Endothelial cell of umbilical vein (primary cell): ENCODE results near the gene ERG. TPM values are rescaled to one million over a fixed set of nuclear protein-coding genes. Genes with fewer than 3 reads are reported as not detected.
A peak's percentile ranks its signal among the peaks of the same experiment; 100 is the strongest.

ENCODE experiments used
- BruUV-seq: library from RNA; stranded (reverse); fragments of 400-500 nt; replicated peaks from 2 replicates; lab custom pipeline; 2021; lab: Mats Ljungman, UMichigan
- CTCF ChIA-PET: fragments of 300-600, 350-600 bp; sonication (Branson Sonifier 250); formaldehyde crosslinking; loops from one replicate; lab custom pipeline; 2021; ENCODE audit warnings: antibody characterized with exemption, inconsistent platforms; lab: Charles Lee
- POLR2A ChIA-PET: fragments of 300-600, 350-600 bp; sonication (Branson Sonifier 250); formaldehyde crosslinking; loops from one replicate; lab custom pipeline; 2021; ENCODE audit warnings: antibody characterized with exemption, inconsistent platforms; lab: Charles Lee
- DNase-seq: peaks from one replicate; pipeline ENCODE4 v3.0.0-alpha.2; 2011; ENCODE audit warnings: low read depth, low spot score
- FAIRE-seq: peaks from 2 replicates; lab custom pipeline; 2011; peaks lifted over from hg19 to GRCh38; lab: Jason Lieb, UNC
- H2AFZ ChIP-seq: 2 replicates; pipeline ENCODE4 v1.6.0; 2012; ENCODE audit warnings: low read depth, low read length, control low read depth, inconsistent platforms
- H3K27ac ChIP-seq: 2 replicates; pipeline ENCODE4 v1.5.1; 2011; ENCODE audit warnings: low read depth, mild to moderate bottlenecking, control low read depth, low read length, moderate library complexity; ENCODE audit not compliant: insufficient read depth
- H3K27me3 ChIP-seq, 2 experiments: 2 replicates each; pipeline versions ENCODE4 v1.6.0 to v1.6.1; 2011; ENCODE audit warnings: low read length in 2 of 2, mixed read lengths in 1 of 2; ENCODE audit not compliant: control insufficient read depth in 2 of 2, insufficient read depth in 2 of 2
- H3K36me3 ChIP-seq, 2 experiments: 2 replicates in 1 of 2; 3 replicates in 1 of 2; pipeline ENCODE4 v1.5.1; 2011; ENCODE audit warnings: low read length in 2 of 2, mild to moderate bottlenecking in 1 of 2, moderate library complexity in 1 of 2; ENCODE audit not compliant: control insufficient read depth in 2 of 2, insufficient read depth in 2 of 2; ENCODE audit errors: extremely low read depth in 1 of 2
- H3K4me1 ChIP-seq: 3 replicates; pipeline ENCODE4 v1.5.1; 2011; ENCODE audit warnings: mild to moderate bottlenecking, low read length; ENCODE audit not compliant: control insufficient read depth, insufficient read depth; ENCODE audit errors: extremely low read depth
- H3K4me2 ChIP-seq: 2 replicates; pipeline ENCODE4 v1.6.1; 2011; ENCODE audit warnings: low read length, control low read depth, mixed read lengths; ENCODE audit not compliant: insufficient read depth
- H3K4me3 ChIP-seq, 3 experiments: fragments of 200-600 bp in 1 of 3; sonication (generic), shearing (Covaris generic) in 1 of 3; replicated peaks in 1 of 3; 2 replicates each; pipeline ENCODE4 v1.5.1; 2011 to 2016; ENCODE audit warnings: control low read depth in 3 of 3, low read length in 3 of 3, mild to moderate bottlenecking in 2 of 3, inconsistent platforms in 1 of 3, low read depth in 1 of 3, moderate library complexity in 1 of 3; ENCODE audit not compliant: insufficient read depth in 1 of 3
- H3K79me2 ChIP-seq: 2 replicates; pipeline ENCODE4 v1.6.0; 2012; ENCODE audit warnings: low read length, inconsistent platforms; ENCODE audit not compliant: control insufficient read depth, insufficient read depth
- H3K9ac ChIP-seq: replicated peaks from 2 replicates; pipeline ENCODE3; 2011; ENCODE audit warnings: low read length, control low read depth; ENCODE audit not compliant: insufficient read depth; ENCODE audit errors: extremely low read depth
- H3K9me1 ChIP-seq: replicated peaks from 3 replicates; pipeline ENCODE4 v1.6.0; 2011; ENCODE audit warnings: mild to moderate bottlenecking, low read length; ENCODE audit not compliant: control insufficient read depth, insufficient read depth; ENCODE audit errors: extremely low read depth
- H3K9me3 ChIP-seq: replicated peaks from 2 replicates; pipeline ENCODE4 v1.5.1; 2012; ENCODE audit warnings: low read length, inconsistent platforms; ENCODE audit not compliant: control insufficient read depth, insufficient read depth
- H4K20me1 ChIP-seq: replicated peaks from 2 replicates; pipeline ENCODE3; 2011; ENCODE audit warnings: mild to moderate bottlenecking, low read length; ENCODE audit not compliant: control insufficient read depth, insufficient read depth; ENCODE audit errors: extremely low read depth
- CTCF ChIP-seq, 2 donors: IDR thresholded peaks; 1 replicate in 1 of 2; 2 replicates in 1 of 2; pipeline ENCODE4 v1.5.1; 2011; ENCODE audit warnings: low read length in 2 of 2, mild to moderate bottlenecking in 2 of 2, moderate library complexity in 2 of 2, control low read depth in 1 of 2, inconsistent platforms in 1 of 2, low read depth in 1 of 2; ENCODE audit not compliant: insufficient read depth in 1 of 2; ENCODE audit errors: extremely low read depth in 1 of 2
- EZH2 ChIP-seq: IDR thresholded peaks from 2 replicates; pipeline ENCODE4 v1.6.1; 2012; ENCODE audit warnings: borderline replicate concordance, low read depth, mild to moderate bottlenecking, moderate library complexity, low read length, inconsistent platforms; ENCODE audit not compliant: severe bottlenecking
- FOS ChIP-seq: IDR thresholded peaks from 2 replicates; pipeline ENCODE4 v1.6.1; 2011; ENCODE audit warnings: mild to moderate bottlenecking, low read length, moderate library complexity, borderline replicate concordance; ENCODE audit not compliant: insufficient read depth
- GATA2 ChIP-seq: IDR thresholded peaks from 2 replicates; pipeline ENCODE4 v1.7.0; 2011; ENCODE audit warnings: low read depth, mild to moderate bottlenecking, moderate library complexity, mixed read lengths, low read length; ENCODE audit not compliant: insufficient read length, insufficient read depth
- JUN ChIP-seq: IDR thresholded peaks from 2 replicates; pipeline ENCODE4 v1.6.1; 2011; ENCODE audit warnings: borderline replicate concordance, low read depth; ENCODE audit not compliant: insufficient read length, insufficient read depth
- MAX ChIP-seq: IDR thresholded peaks from 2 replicates; pipeline ENCODE4 v1.6.1; 2011; ENCODE audit not compliant: insufficient read depth, insufficient read length
- MYC ChIP-seq: IDR thresholded peaks from one replicate; pipeline ENCODE4 v1.6.1; 2011; ENCODE audit warnings: mild to moderate bottlenecking, low read depth, low read length
- POLR2A ChIP-seq: IDR thresholded peaks from 2 replicates; pipeline ENCODE4 v1.6.1; 2012; ENCODE audit warnings: low read depth, mild to moderate bottlenecking, control low read depth, low read length
- POLR2AphosphoS5 ChIP-seq: IDR thresholded peaks from 2 replicates; pipeline ENCODE4 v1.6.1; 2012; ENCODE audit warnings: low read depth, mild to moderate bottlenecking, control low read depth, low read length, moderate library complexity; ENCODE audit not compliant: insufficient read depth
- dilution Hi-C: fragments of 300-500 bp; cut with MboI; formaldehyde crosslinking; loops from one replicate; pipeline ENCODE4 v1.15.0; 2019; ENCODE audit warnings: low sequenced_read_pairs; ENCODE audit not compliant: extremely low pct_ligation_motif_present
- intact Hi-C: fragments of 100-400 bp; cut with micrococcal nuclease; formaldehyde crosslinking; loops from one replicate; pipeline ENCODE4 v1.10.0; 2022
- polyA plus RNA-seq, 4 experiments: library from polyadenylated mRNA; depleted of rRNA in 3 of 4; stranded (reverse) in 3 of 4; unstranded in 1 of 4; fragments of >200 nt; gene quantifications; 2 replicates each; pipeline versions ENCODE4 v1.2.1 to v1.2.3, GENCODE V29; 2011 to 2012; ENCODE audit warnings: missing spikeins in 1 of 4
- total RNA-seq: library from RNA; stranded (reverse); gene quantifications from 2 replicates; pipeline ENCODE4 v1.2.3, GENCODE V29; 2021

Gene ERG
- total and polyA plus RNA-seq, 2 donors (not counting 3 experiments of a cell fraction or from before 2014, with no cell fraction given), result 173 to 210 TPM

- DNase-seq (no peak), FAIRE-seq (no peak)
- Histone ChIP-seq H3K4me3 (no peak overlapping the region), H4K20me1 (no peaks in the 10 kb centered on the region), H3K79me2 (no peaks in the 10 kb centered on the region), H3K27me3 (peaks cover 0 to 2% of the 10 kb centered on the region in 2 experiments), H2AFZ (peak overlapping the region; percentile 53), H3K4me2 (no peak overlapping the region), H3K27ac (no peak overlapping the region), H3K9me1 (no peaks in the 10 kb centered on the region), H3K9me3 (no peaks in the 10 kb centered on the region), H3K4me1 (peaks cover 5% of the 10 kb centered on the region), H3K9ac (no peak overlapping the region), H3K36me3 (no peaks in the 10 kb centered on the region)
- POLR2A ChIA-PET, result no interaction called here
- CTCF ChIA-PET, result interaction anchor here (0.8 to 9.7 kb wide), 15 partner anchors 11 to 656 kb away, joined by 3 to 740 read pairs (median 4); partner anchors contain the start of gene KCNJ6
- intact Hi-C loops, result loop anchor here (1.0 to 10.0 kb wide), 6 partner anchors 138 to 657 kb away; partner anchors contain the start of gene KCNJ6
- TF ChIP-seq MYC (no peak), GATA2 (no peak), MAX (no peak), FOS (no peak), CTCF (IDR thresholded peaks at IDR 0.05; ENCODE audit: extremely low read depth in 1 of 2, insufficient read depth in 1 of 2, low read depth in 1 of 2, low read length in 2 of 2) (no peak), JUN (no peak), POLR2AphosphoS5 (no peak), EZH2 (no peak), POLR2A (no peak)
- no TSS peak for BruUV-seq
- dilution Hi-C loops, result loop anchor here (10.0 kb wide), 1 partner anchor 192 kb away; no protein-coding TSS in a partner anchor
Observed at GRCh38 chr21:38356883-38357625, 141.2 kb downstream of the ERG start.
